PFSK-1 (cell line): ENCODE results near the gene TMEM144.

Experiments used
- FOXP2 ChIP-seq: optimal IDR thresholded peaks from 2 replicates; pipeline ENCODE3; 2011; ENCODE audit warnings: borderline replicate concordance, control low read depth, inconsistent platforms; ENCODE audit not compliant: insufficient read depth; ENCODE audit errors: extremely low read length, extremely low read depth
- POLR2AphosphoS5 ChIP-seq: IDR thresholded peaks from 2 replicates; pipeline ENCODE4 v1.6.1; 2012; ENCODE audit warnings: low read depth, mild to moderate bottlenecking, control low read depth, low read length, moderate library complexity
- REST ChIP-seq, 2 experiments: IDR thresholded peaks; 2 replicates each; pipeline versions ENCODE4 v1.6.1 to v1.8.0; 2011 to 2012; ENCODE audit warnings: low read depth in 2 of 2, low read length in 2 of 2, control low read depth in 1 of 2, inconsistent platforms in 1 of 2, mild to moderate bottlenecking in 1 of 2, moderate library complexity in 1 of 2; ENCODE audit not compliant: insufficient read depth in 1 of 2
- SIN3A ChIP-seq: IDR thresholded peaks from 2 replicates; pipeline ENCODE4 v1.6.1; 2012; ENCODE audit warnings: mild to moderate bottlenecking, low read length, moderate library complexity, borderline replicate concordance; ENCODE audit not compliant: insufficient read depth
- TAF1 ChIP-seq: IDR thresholded peaks from 2 replicates; pipeline ENCODE4 v1.6.1; 2012; ENCODE audit warnings: low read length, control low read depth, borderline replicate concordance; ENCODE audit not compliant: insufficient read depth

GRCh38 chr4:158209825-158210807 is at the start of gene TMEM144:
- TF ChIP-seq POLR2AphosphoS5 (peak; percentile 81), TAF1 (peak; percentile 67; the same call in 1 of the 2 replicates), REST (IDR thresholded peaks at IDR 0.05; ENCODE audit: insufficient read depth in 1 of 2, low read depth in 2 of 2, low read length in 2 of 2) (no peak), FOXP2 (no peak), SIN3A (no peak)
